DND-41 (cell line): ENCODE data around the gene AFAP1.

Experiments used
- CTCF ChIP-seq: IDR thresholded peaks from 2 replicates; pipeline ENCODE4 v1.5.1; 2012; ENCODE audit warnings: borderline replicate concordance, low read length, moderate library complexity, mild to moderate bottlenecking; ENCODE audit not compliant: poor library complexity, severe bottlenecking; ENCODE audit errors: extremely low read depth
- EZH2 ChIP-seq: IDR thresholded peaks from 3 replicates; pipeline ENCODE4 v1.6.1; 2012; ENCODE audit warnings: borderline replicate concordance, low read depth, mild to moderate bottlenecking, moderate library complexity, low read length, inconsistent platforms; ENCODE audit not compliant: severe bottlenecking

DNA sequence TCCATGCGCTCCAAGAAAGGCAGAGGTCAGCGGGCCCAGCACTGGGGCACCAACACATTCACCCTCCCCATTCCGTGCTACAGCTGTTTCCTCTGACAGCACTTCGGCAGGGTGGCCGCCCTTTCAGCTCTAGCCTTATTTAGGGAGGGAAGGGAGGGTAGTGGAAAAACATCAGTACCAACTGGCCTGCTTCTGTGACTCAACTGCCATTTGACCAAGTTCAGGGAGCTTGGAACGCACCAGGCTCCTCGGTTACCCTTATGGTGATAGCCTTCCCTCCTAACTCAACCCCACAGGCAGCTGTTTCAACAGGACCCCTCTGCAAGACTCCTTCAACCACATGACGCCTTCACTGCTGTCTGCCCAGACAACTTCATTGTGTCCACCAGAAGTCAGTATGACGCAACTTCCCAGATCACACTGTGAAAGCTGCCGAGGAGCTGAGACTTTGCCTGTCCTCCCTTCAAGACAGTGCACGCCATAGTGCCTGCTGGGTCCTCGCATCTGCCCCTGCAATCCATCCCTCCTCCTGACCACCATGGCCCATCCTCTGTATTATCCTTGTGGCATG is 132.2 kb downstream of the AFAP1 start:
- no peak for TF ChIP-seq EZH2
- TF ChIP-seq CTCF = no peak
